HCT116 (cell line): ENCODE measurements around the gene ACSL6. TPM values are rescaled to one million over a fixed set of nuclear protein-coding genes. Genes with fewer than 3 reads are reported as not detected.

Source experiments
- ATAC-seq: fragments of 200-7000 bp; cut with Tn5 transposase; 2 replicates; pipeline ENCODE4 v1.9.1; 2020; ENCODE audit warnings: mild to moderate bottlenecking, moderate library complexity
- BruUV-seq: library from RNA; stranded (reverse); fragments of 400-500 nt; replicated peaks from 2 replicates; lab custom pipeline; 2021; lab: Mats Ljungman, UMichigan
- CTCF ChIA-PET: fragments of 300-600 bp; sonication (Branson Sonifier 250); formaldehyde crosslinking; loops from one replicate; lab custom pipeline; 2021; ENCODE audit warnings: antibody characterized with exemption; lab: Charles Lee
- POLR2A ChIA-PET: fragments of 300-600, 350-600 bp; sonication (Branson Sonifier 250); formaldehyde crosslinking; loops from one replicate; lab custom pipeline; 2021; ENCODE audit warnings: antibody characterized with exemption; lab: Charles Lee
- RAD21 ChIA-PET, 2 experiments: fragments of 300-600 bp; sonication (Branson Sonifier 250); formaldehyde crosslinking; loops; one replicate each; lab custom pipeline; 2023; ENCODE audit warnings: low total read pairs in 2 of 2; ENCODE audit not compliant: uncharacterized antibody in 2 of 2, unreplicated experiment in 2 of 2, low non-redundant PET in 1 of 2; lab: Charles Lee
- DNase-seq: peaks from one replicate; pipeline ENCODE4 v3.0.0-alpha.2; 2010; ENCODE audit warnings: low read depth, low spot score
- H2AFZ ChIP-seq: fragments of 200-600 bp; shearing (Covaris generic), sonication (generic); 2 replicates; pipeline ENCODE4 v1.6.1; 2017; ENCODE audit warnings: low read depth, mixed run types, mixed read lengths, antibody characterized with exemption, low read length; ENCODE audit not compliant: poor library complexity, severe bottlenecking
- H3K27ac ChIP-seq: 2 replicates; pipeline ENCODE4 v1.5.1; 2012; ENCODE audit warnings: low read depth, low read length
- H3K27me3 ChIP-seq: fragments of 200-600 bp; sonication (generic); 2 replicates; pipeline ENCODE4 v1.6.1; 2016; ENCODE audit warnings: mixed run types, low read length, mixed read lengths; ENCODE audit not compliant: insufficient read depth
- H3K36me3 ChIP-seq, 2 experiments: fragments of 200-500 bp in 1 of 2; fragments of 200-600 bp in 1 of 2; sonication (Bioruptor generic) in 1 of 2; sonication (generic) in 1 of 2; 2 replicates each; pipeline versions ENCODE4 v1.5.1 to v1.6.1; 2014 to 2016; ENCODE audit warnings: low read length in 2 of 2, inconsistent platforms in 1 of 2, mixed read lengths in 1 of 2, mixed run types in 1 of 2; ENCODE audit not compliant: insufficient read depth in 2 of 2, control insufficient read depth in 1 of 2
- H3K4me1 ChIP-seq, 2 experiments: fragments of 200-600 bp in 1 of 2; sonication (generic) in 1 of 2; 2 replicates each; pipeline versions ENCODE4 v1.5.1 to v1.6.1; 2012 to 2017; ENCODE audit warnings: low read length in 2 of 2, inconsistent platforms in 1 of 2, mild to moderate bottlenecking in 1 of 2, mixed read lengths in 1 of 2, mixed run types in 1 of 2, moderate library complexity in 1 of 2; ENCODE audit not compliant: insufficient read depth in 2 of 2, control insufficient read depth in 1 of 2
- H3K4me2 ChIP-seq: fragments of 200-600 bp; sonication (generic); 2 replicates; pipeline ENCODE4 v1.6.1; 2017; ENCODE audit warnings: mixed run types, low read length, mixed read lengths
- H3K4me3 ChIP-seq, 2 experiments: fragments of 200-600 bp in 1 of 2; sonication (generic) in 1 of 2; replicated peaks in 1 of 2; 2 replicates each; pipeline ENCODE4 v1.5.1; 2011 to 2016; ENCODE audit warnings: low read length in 2 of 2, control low read depth in 1 of 2, low read depth in 1 of 2, mild to moderate bottlenecking in 1 of 2, mixed read lengths in 1 of 2, mixed run types in 1 of 2
- H3K79me2 ChIP-seq: fragments of 200-600 bp; sonication (generic); 2 replicates; pipeline ENCODE4 v1.6.1; 2017; ENCODE audit warnings: mild to moderate bottlenecking, mixed run types, low read length, moderate library complexity, mixed read lengths; ENCODE audit not compliant: insufficient read depth
- H3K9ac ChIP-seq: fragments of 200-600 bp; sonication (generic); 2 replicates; pipeline ENCODE4 v1.6.1; 2016; ENCODE audit warnings: low read length, mixed read lengths
- H3K9me2 ChIP-seq: fragments of 200-600 bp; sonication (generic), shearing (Covaris generic); 2 replicates; pipeline ENCODE4 v1.6.1; 2017; ENCODE audit warnings: mixed run types, mild to moderate bottlenecking, moderate library complexity; ENCODE audit not compliant: insufficient read depth
- H3K9me3 ChIP-seq, 2 experiments: fragments of 200-500 bp in 1 of 2; fragments of 200-600 bp in 1 of 2; sonication (Bioruptor generic) in 1 of 2; sonication (generic) in 1 of 2; 2 replicates each; pipeline ENCODE4 v1.6.1; 2014 to 2017; ENCODE audit warnings: low read length in 2 of 2, mixed read lengths in 2 of 2, inconsistent platforms in 1 of 2, low read depth in 1 of 2, mild to moderate bottlenecking in 1 of 2, mixed run types in 1 of 2, moderate library complexity in 1 of 2; ENCODE audit not compliant: control insufficient read depth in 1 of 2, insufficient read depth in 1 of 2
- H4K20me1 ChIP-seq: fragments of 200-600 bp; sonication (generic), shearing (Covaris generic); 2 replicates; pipeline ENCODE4 v1.6.1; 2017; ENCODE audit warnings: mixed run types, mild to moderate bottlenecking, moderate library complexity; ENCODE audit not compliant: insufficient read depth
- CBX3 ChIP-seq: IDR thresholded peaks from 2 replicates; pipeline ENCODE4 v1.6.1; 2012; ENCODE audit warnings: low read depth
- CEBPB ChIP-seq: IDR thresholded peaks from 2 replicates; pipeline ENCODE4 v1.6.1; 2012; ENCODE audit warnings: low read depth
- EGR1 ChIP-seq: IDR thresholded peaks from 2 replicates; pipeline ENCODE4 v1.6.1; 2012; ENCODE audit warnings: low read depth
- ELF1 ChIP-seq: IDR thresholded peaks from 2 replicates; pipeline ENCODE4 v1.6.1; 2012; ENCODE audit warnings: low read depth, borderline replicate concordance
- EZH2 ChIP-seq: fragments of 200-600 bp; sonication (generic); IDR thresholded peaks from 2 replicates; pipeline ENCODE4 v1.6.1; 2017; ENCODE audit warnings: antibody characterized with exemption, mixed run types
- EZH2phosphoT487 ChIP-seq: fragments of 200-600 bp; IDR thresholded peaks from 2 replicates; pipeline ENCODE4 v1.6.1; 2018; ENCODE audit warnings: antibody characterized with exemption, borderline replicate concordance
- FOSL1 ChIP-seq: IDR thresholded peaks from 2 replicates; pipeline ENCODE4 v1.6.1; 2012; ENCODE audit warnings: low read depth
- POLR2A ChIP-seq: IDR thresholded peaks from 2 replicates; pipeline ENCODE4 v1.7.0; 2011; ENCODE audit warnings: borderline replicate concordance; ENCODE audit not compliant: insufficient read depth, insufficient read length; ENCODE audit errors: extremely low read depth
- POLR2AphosphoS5 ChIP-seq: IDR thresholded peaks from 2 replicates; pipeline ENCODE4 v1.6.1; 2011; ENCODE audit warnings: mild to moderate bottlenecking, low read depth, low read length, moderate library complexity
- RAD21 ChIP-seq: IDR thresholded peaks from 2 replicates; pipeline ENCODE4 v1.6.1; 2012; ENCODE audit warnings: low read depth, mild to moderate bottlenecking
- SIN3A ChIP-seq: IDR thresholded peaks from 2 replicates; pipeline ENCODE4 v1.6.1; 2012; ENCODE audit warnings: low read depth
- SRF ChIP-seq: IDR thresholded peaks from 2 replicates; pipeline ENCODE4 v1.6.1; 2012; ENCODE audit warnings: low read depth
- TCF7L2 ChIP-seq: IDR thresholded peaks from 2 replicates; pipeline ENCODE4 v1.7.0; 2011; ENCODE audit warnings: borderline replicate concordance, inconsistent platforms; ENCODE audit not compliant: insufficient read depth, insufficient read length; ENCODE audit errors: extremely low read depth
- YY1 ChIP-seq: IDR thresholded peaks from 2 replicates; pipeline ENCODE4 v1.6.1; 2011; ENCODE audit warnings: low read length, low read depth, moderate library complexity, mild to moderate bottlenecking; ENCODE audit not compliant: insufficient replicate concordance; ENCODE audit errors: extremely low read depth
- ZFX ChIP-seq: fragments of 450-650 bp; IDR thresholded peaks from 2 replicates; pipeline ENCODE4 v1.6.1; 2017
- intact Hi-C: fragments of 100-400 bp; cut with micrococcal nuclease; formaldehyde crosslinking; loops from 2 replicates; pipeline ENCODE4 v1.10.0; 2022
- total RNA-seq: library from RNA; stranded (reverse); gene quantifications from one replicate; pipeline ENCODE4 v1.2.1, GENCODE V29; 2021; ENCODE audit not compliant: unreplicated experiment
- TF ChIP-seq, protein P1 (sequence below): IDR thresholded peaks from 2 replicates; pipeline ENCODE4 v1.6.1; 2012
- TF ChIP-seq, protein P2 (sequence below): IDR thresholded peaks from 2 replicates; pipeline ENCODE4 v1.6.1; 2012; ENCODE audit warnings: low read depth
- TF ChIP-seq, protein P3 (sequence below): IDR thresholded peaks from 2 replicates; pipeline ENCODE4 v1.6.1; 2011; ENCODE audit warnings: mild to moderate bottlenecking, low read length, moderate library complexity; ENCODE audit not compliant: insufficient replicate concordance; ENCODE audit errors: extremely low read depth

Gene ACSL6
- total RNA-seq, 1 experiment from 2014 or later: 2.3 TPM

DNA sequence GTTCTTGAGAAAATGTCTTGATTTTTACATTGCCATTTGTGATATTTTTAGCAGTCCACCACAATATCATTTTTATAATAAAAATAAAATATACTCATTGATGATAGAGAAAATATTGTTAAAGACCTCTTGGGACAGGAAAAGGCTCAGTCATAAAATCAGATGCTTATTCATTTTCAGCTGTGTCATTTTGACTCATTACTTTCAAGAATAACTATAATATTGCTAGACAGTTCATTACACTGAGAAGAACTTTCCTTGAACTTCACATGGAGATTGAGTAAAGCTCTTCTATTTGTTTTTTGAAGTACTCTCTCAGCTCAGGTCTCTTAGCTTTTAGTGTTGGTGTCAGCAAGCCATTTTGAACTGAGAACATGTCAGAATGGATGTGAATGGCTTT lies 57.5 kb downstream of the ACSL6 start:
- Histone ChIP-seq H3K27ac (no peak overlapping the region), H3K79me2 (no peaks in the 10 kb centered on the region), H3K27me3 (no peaks in the 10 kb centered on the region), H4K20me1 (no peaks in the 10 kb centered on the region), H3K9me3 (no peaks in the 10 kb centered on the region), H3K9ac (no peak overlapping the region), H3K36me3 (no peaks in the 10 kb centered on the region), H2AFZ (no peak overlapping the region)
- no peak for DNase-seq
- intact Hi-C loops: no loop called here
- ChIA-PET CTCF (no interaction called here), RAD21 (no interaction called here)
- no TSS peak for BruUV-seq
- no peak for ATAC-seq
- no peak for TF ChIP-seq SRF
- no peak for TF ChIP-seq SIN3A
- TF ChIP-seq EGR1: no peak
- no peak for TF ChIP-seq CBX3
- TF ChIP-seq POLR2AphosphoS5: no peak
- TF ChIP-seq RAD21: no peak
- no peak for TF ChIP-seq CEBPB
- TF ChIP-seq, protein P1, sequence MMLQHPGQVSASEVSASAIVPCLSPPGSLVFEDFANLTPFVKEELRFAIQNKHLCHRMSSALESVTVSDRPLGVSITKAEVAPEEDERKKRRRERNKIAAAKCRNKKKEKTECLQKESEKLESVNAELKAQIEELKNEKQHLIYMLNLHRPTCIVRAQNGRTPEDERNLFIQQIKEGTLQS: no peak
- no peak for TF ChIP-seq TCF7L2
- TF ChIP-seq EZH2: no peak
- TF ChIP-seq, protein P2, sequence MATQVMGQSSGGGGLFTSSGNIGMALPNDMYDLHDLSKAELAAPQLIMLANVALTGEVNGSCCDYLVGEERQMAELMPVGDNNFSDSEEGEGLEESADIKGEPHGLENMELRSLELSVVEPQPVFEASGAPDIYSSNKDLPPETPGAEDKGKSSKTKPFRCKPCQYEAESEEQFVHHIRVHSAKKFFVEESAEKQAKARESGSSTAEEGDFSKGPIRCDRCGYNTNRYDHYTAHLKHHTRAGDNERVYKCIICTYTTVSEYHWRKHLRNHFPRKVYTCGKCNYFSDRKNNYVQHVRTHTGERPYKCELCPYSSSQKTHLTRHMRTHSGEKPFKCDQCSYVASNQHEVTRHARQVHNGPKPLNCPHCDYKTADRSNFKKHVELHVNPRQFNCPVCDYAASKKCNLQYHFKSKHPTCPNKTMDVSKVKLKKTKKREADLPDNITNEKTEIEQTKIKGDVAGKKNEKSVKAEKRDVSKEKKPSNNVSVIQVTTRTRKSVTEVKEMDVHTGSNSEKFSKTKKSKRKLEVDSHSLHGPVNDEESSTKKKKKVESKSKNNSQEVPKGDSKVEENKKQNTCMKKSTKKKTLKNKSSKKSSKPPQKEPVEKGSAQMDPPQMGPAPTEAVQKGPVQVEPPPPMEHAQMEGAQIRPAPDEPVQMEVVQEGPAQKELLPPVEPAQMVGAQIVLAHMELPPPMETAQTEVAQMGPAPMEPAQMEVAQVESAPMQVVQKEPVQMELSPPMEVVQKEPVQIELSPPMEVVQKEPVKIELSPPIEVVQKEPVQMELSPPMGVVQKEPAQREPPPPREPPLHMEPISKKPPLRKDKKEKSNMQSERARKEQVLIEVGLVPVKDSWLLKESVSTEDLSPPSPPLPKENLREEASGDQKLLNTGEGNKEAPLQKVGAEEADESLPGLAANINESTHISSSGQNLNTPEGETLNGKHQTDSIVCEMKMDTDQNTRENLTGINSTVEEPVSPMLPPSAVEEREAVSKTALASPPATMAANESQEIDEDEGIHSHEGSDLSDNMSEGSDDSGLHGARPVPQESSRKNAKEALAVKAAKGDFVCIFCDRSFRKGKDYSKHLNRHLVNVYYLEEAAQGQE: no peak
- TF ChIP-seq, protein P3, sequence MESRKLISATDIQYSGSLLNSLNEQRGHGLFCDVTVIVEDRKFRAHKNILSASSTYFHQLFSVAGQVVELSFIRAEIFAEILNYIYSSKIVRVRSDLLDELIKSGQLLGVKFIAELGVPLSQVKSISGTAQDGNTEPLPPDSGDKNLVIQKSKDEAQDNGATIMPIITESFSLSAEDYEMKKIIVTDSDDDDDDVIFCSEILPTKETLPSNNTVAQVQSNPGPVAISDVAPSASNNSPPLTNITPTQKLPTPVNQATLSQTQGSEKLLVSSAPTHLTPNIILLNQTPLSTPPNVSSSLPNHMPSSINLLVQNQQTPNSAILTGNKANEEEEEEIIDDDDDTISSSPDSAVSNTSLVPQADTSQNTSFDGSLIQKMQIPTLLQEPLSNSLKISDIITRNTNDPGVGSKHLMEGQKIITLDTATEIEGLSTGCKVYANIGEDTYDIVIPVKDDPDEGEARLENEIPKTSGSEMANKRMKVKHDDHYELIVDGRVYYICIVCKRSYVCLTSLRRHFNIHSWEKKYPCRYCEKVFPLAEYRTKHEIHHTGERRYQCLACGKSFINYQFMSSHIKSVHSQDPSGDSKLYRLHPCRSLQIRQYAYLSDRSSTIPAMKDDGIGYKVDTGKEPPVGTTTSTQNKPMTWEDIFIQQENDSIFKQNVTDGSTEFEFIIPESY: no peak
- no peak for TF ChIP-seq EZH2phosphoT487
- TF ChIP-seq FOSL1: no peak
- no peak for TF ChIP-seq YY1
- no peak for TF ChIP-seq ELF1
- no peak for TF ChIP-seq POLR2A
- TF ChIP-seq ZFX: no peak
- TF ChIP-seq, all 23 proteins: peak for 0
- POLR2A ChIA-PET: no interaction called here
- Histone ChIP-seq H3K4me3 (no peak overlapping the region), H3K4me1 (no peaks in the 10 kb centered on the region), H3K9me2 (no peaks in the 10 kb centered on the region), H3K4me2 (no peak overlapping the region)
